Stimulated activated effector memory CD8-positive, alpha-beta T cell treated with anti-CD3 and anti-CD28 coated beads, Interleukin-12 subunit alpha, Interleukin-12 subunit beta, amount 100 ng/mL, for 72 hours (primary cell): ENCODE measurements around the gene MTUS2.
A peak's percentile ranks its signal among the peaks of the same experiment; 100 is the strongest.
"Not testable (repeated sequence)": the region's sequence is repeated elsewhere in the genome, so short reads cannot be mapped to it uniquely, and the experiment has no call there.

Experiments
- ATAC-seq: fragments of 150-1000 bp; cut with Tn5 transposase; 2 replicates; pipeline ENCODE4 v1.10.0; 2021
- DNase-seq, 2 donors: peaks; one replicate each; pipeline ENCODE4 v3.0.0; 2021 to 2022; ENCODE audit warnings: low spot score in 2 of 2
- H3K27ac Mint-ChIP-seq: one replicate; pipeline ENCODE4 v1.8.0; 2022; ENCODE audit warnings: mild to moderate bottlenecking, mixed read lengths
- H3K36me3 Mint-ChIP-seq: one replicate; pipeline ENCODE4 v1.8.0; 2022; ENCODE audit warnings: mild to moderate bottlenecking, mixed read lengths
- H3K4me1 Mint-ChIP-seq: one replicate; pipeline ENCODE4 v1.8.0; 2022; ENCODE audit warnings: mixed read lengths
- H3K4me3 Mint-ChIP-seq: one replicate; pipeline ENCODE4 v1.8.0; 2022; ENCODE audit warnings: mild to moderate bottlenecking, mixed read lengths
- H3K9me3 Mint-ChIP-seq: one replicate; pipeline ENCODE4 v1.8.0; 2022; ENCODE audit warnings: mixed read lengths

The MTUS2 gene

DNA sequence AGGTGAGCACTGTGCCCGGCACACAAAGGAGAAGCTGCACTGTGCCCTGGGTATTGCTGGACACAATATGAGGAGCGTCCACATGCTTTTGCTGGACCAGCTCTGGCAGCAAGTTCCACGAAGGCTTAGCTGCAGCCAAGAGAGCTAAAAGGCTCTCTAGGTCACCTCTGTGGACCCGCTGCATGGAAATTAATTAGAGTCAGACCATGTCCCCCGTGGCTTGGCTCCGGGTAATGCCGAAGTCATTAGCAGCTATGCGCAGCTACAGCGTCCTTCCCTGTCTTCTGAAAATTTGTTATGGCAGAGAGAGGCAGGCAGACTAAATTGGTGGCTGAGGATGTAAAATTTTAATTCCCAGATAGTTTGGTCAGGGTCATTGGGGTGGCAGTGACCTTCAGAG, 503.8 kb downstream of the MTUS2 start:
- no peak for DNase-seq
- no peaks in the 10 kb centered on the region for H3K4me1 Mint-ChIP-seq
- H3K27ac Mint-ChIP-seq = no peak overlapping the region

DNA sequence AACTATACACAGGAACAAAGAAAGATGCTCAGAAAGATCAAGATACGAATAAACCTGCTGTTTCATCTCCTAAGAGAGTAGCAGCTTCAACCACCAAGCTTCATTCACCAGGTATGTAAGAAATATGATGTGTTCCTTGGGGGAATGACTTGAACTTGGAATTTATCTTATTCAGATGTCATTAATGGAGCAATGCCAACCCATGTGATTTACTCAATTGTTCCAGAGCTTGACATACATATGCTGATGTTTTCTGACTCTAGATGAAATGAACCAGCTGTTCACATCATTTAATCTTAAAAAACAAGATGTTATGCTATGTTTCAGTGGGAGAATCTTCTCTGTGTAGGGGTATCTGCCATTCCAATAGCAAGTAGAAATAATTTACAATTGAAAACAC, 504.5 kb downstream of the MTUS2 start:
- H3K27ac Mint-ChIP-seq = no peak overlapping the region
- DNase-seq (no peak), ATAC-seq (no peak)

More for the DNA sequence above, 503.8 kb downstream of the MTUS2 start:
- no peak for ATAC-seq
- Mint-ChIP-seq H3K36me3 (no peaks in the 10 kb centered on the region), H3K9me3 (peaks cover 3% of the 10 kb centered on the region), H3K4me3 (no peak overlapping the region)

DNA sequence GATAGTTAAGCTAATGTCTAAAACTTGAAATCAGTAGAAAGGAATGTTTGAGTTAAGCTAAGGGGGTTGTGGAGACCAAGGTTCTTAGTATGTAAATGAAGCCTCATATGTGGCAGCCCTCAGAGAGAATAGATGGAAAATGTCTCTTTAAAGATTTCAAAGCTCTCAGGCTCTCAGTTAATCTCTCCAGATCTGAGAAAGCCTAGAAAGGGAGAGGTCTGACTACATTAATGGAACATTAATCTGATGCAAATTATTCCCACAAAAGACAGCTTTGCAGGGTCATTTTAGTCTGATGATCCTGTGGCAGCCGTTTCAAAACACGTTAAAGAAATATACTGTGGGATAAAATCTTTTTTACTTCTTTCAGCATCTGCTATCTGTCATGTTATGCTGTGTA, 508.4 kb downstream of the MTUS2 start:
- Mint-ChIP-seq H3K4me3 (no peak overlapping the region), H3K27ac (no peak overlapping the region), H3K9me3 (no peaks in the 10 kb centered on the region), H3K36me3 (no peaks in the 10 kb centered on the region), H3K4me1 (no peaks in the 10 kb centered on the region)
- ATAC-seq (no peak), DNase-seq (no peak)

More for the DNA sequence above, 504.5 kb downstream of the MTUS2 start:
- Mint-ChIP-seq H3K36me3 (no peaks in the 10 kb centered on the region), H3K9me3 (peaks cover 3% of the 10 kb centered on the region), H3K4me3 (no peak overlapping the region), H3K4me1 (no peaks in the 10 kb centered on the region)

DNA sequence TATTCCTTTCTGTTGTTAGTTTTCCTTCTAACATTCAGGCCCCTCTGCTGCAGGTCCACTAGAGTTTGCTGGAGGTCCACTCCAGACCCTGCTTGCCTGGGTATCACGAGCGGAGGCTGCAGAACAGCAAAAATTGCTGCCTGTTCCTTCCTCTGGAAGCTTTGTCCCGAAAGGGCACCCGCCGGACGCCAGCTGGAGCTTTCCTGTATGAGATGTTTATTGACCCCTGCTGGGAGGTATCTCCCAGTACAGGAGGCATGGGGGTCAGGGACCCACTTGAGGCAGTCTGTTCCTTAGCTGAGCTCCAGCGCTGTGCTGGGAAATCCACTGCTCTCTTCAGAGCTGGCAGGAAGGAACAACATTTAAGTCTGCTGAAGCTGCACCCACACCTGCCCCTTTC, 516.2 kb downstream of the MTUS2 start:
- H3K36me3 Mint-ChIP-seq = no peaks in the 10 kb centered on the region
- no peak overlapping the region for H3K4me3 Mint-ChIP-seq
- no peak for ATAC-seq
- H3K9me3 Mint-ChIP-seq = peaks cover 3% of the 10 kb centered on the region
- no peak for DNase-seq
- no peaks in the 10 kb centered on the region for H3K4me1 Mint-ChIP-seq
- H3K27ac Mint-ChIP-seq = no peak overlapping the region

DNA sequence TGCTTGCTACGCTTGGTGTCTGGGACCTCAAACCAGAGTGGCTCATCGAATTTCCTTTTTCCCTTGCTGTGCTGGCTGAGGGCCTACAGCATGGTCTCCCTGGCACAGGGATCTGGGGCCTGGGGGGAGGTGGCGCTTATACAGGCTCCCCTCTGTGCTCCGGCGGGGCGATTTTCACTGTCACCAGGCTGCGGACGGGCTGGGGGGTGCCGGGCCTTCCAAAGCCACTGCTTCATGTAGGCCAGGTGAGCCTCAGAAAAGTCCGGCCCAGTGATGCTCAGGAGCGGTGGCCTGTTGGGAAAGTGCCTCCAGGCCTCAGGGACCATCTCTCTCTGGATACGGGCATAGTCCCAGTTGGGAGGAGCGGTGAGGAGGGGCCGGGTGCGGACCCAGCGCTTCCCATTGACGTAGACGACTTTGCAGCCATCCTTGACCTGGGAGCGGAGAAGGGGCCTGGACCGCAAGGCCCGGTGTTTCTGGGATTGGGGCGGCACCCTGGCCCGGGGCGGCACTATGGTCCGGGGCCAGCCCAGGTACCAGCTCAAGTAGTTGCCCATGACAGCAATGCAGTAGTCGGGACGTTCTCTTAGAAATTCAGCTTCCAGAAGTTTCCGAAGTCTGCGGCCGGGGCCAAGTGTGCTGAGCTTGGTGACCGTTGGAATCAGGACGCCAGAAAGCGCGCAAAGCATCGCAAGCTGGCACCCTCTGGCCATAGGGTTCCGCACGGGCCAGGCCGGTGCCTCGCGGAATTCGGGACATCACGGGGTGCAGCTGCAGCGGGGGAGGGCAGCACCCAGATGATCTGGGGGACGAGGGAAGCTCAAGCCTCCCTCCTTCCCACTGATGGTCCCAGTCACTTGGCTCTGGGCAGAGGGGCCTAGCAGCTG, 519.5 kb downstream of the MTUS2 start:
- DNase-seq = no peak
- Mint-ChIP-seq H3K4me3 (no peak overlapping the region), H3K9me3 (peaks cover 3% of the 10 kb centered on the region), H3K4me1 (no peaks in the 10 kb centered on the region), H3K36me3 (no peaks in the 10 kb centered on the region), H3K27ac (no peak overlapping the region)
- no peak for ATAC-seq

DNA sequence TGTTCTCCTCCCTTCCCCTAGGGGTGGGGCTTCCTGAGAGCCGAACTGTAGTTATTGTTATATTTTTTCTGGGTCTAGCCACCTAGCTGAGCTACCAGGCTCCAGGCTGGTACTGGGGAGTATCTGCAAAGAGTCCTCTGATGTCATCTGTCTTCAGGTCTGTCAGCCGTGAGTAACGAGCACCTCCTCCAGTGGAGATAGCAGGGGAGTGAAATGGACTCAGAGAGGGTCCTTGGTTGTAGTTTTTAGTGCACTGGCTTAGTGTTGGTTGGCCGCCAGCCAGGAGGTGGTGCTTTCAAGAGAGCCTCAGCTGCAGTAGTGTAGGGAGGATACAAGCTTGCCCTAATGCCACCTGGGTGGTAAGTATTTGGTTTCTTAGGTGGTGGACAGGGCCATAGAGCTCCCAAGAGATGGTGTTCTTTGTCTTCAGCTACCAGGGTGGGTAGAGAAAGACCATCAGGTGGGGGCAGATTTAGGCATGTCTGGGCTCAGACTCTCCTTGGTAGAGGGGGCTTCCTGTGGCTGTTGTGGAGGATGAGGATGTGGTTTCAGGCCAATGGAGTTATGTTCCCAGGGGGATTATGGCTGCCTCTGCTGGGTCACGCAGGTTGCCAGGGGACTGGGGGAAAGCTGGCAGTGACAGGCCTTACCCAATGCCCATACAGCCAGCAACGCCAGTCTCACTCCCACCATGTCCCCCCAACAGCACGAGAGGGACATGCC, 525.9 kb downstream of the MTUS2 start:
- not testable (repeated sequence) for ATAC-seq, H3K4me1 Mint-ChIP-seq, H3K27ac Mint-ChIP-seq, H3K9me3 Mint-ChIP-seq, H3K36me3 Mint-ChIP-seq, H3K4me3 Mint-ChIP-seq, DNase-seq

DNA sequence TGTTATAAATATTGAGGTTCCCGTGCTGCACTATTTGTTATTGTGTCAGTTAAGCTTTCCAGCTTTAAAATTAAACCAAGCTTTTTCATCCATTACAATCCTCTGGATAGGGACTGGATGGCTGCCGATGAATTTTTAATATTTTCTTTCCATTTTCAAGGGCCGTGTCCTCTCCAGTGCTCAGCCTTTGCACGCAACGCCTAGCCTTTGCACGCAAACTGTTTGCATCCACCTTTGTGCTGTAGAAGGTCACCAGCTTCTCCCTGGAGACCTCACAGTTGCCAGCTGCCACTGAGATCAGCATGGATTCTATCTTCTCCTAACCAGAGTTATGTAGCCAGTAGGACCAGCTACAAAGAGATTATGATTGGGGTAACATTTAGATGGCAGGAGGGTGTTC, 534.9 kb downstream of the MTUS2 start:
- H3K4me3 Mint-ChIP-seq = no peak overlapping the region
- DNase-seq = no peak
- H3K36me3 Mint-ChIP-seq = no peaks in the 10 kb centered on the region
- H3K4me1 Mint-ChIP-seq = no peaks in the 10 kb centered on the region
- no peak for ATAC-seq
- no peaks in the 10 kb centered on the region for H3K9me3 Mint-ChIP-seq
- no peak overlapping the region for H3K27ac Mint-ChIP-seq

DNA sequence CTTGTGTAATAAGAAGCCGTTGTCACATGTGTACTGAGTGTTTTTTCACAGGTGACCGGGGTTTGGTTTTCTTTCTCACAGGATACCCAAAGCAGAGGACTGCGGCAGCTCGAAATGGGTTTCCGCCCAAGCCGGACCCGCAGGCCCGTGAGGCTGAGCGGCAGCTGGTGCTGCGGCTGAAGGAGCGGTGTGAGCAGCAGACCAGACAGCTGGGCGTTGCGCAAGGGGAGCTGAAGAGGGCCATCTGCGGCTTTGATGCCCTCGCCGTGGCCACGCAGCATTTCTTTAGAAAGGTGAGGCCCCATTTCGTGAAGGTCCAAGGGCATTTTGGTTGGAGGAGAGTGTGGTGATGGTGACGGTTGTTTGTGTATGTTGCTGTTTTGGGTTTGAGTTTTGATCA, 539.0 kb downstream of the MTUS2 start:
- DNase-seq (no peak), ATAC-seq (no peak)
- no peak overlapping the region for H3K27ac Mint-ChIP-seq
- H3K9me3 Mint-ChIP-seq = no peaks in the 10 kb centered on the region
- no peaks in the 10 kb centered on the region for H3K36me3 Mint-ChIP-seq
- H3K4me3 Mint-ChIP-seq = no peak overlapping the region
- no peaks in the 10 kb centered on the region for H3K4me1 Mint-ChIP-seq

DNA sequence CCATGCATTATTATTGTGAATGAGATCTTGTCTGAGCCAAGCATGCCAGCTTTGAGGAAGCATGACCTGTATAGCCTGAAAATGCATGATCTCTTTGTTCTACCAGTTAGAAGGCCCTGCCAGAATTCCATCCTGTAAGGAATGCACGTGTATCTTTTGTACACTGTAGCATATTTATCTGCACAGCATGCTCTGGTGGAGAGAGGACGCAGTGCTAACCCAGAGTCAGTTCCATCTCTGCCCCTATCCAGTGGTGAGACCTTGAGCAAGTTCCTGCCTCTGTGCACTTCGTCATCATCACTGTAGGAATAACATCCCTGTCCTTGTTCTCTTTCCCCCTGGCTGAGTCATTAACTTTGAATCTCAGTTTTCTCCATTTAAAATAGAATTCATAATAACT, 541.6 kb downstream of the MTUS2 start:
- Mint-ChIP-seq H3K36me3 (no peaks in the 10 kb centered on the region), H3K4me1 (no peaks in the 10 kb centered on the region), H3K4me3 (no peak overlapping the region), H3K27ac (no peak overlapping the region), H3K9me3 (no peaks in the 10 kb centered on the region)
- no peak for DNase-seq
- ATAC-seq = no peak

DNA sequence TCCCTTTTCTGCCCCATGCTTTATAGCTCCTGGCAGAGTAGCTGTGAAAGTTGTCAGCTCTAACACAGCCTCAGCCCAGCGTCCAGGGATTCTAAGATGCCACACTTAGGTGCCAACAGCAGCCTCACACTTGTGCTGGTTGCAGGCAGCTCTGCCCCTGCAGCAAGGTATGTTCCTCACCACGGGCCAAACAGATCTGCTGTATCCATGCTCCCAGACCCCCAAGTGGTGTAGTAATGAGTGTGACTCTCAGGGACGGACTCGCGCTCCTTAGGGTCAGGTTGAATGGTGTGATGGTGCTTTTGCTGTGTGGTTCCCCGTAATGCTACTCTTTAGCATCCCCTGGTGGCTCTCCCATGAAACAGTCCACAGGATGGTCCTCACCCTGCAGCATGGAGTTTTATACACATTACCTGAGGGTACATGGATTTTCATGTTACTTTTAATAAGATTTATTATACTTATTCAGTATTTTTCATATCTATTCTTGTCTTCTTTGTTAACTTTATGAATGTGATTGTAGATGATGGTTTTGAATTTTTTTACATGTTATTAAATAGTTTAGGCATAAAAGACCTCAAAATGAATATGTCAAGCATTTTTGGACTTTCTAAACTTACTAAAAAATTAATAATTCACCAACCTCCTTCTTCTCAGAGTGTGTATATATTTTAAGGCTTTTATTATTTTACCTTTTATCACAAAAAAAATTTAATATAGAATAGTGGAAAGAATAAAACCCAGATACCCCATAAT, 542.9 kb downstream of the MTUS2 start:
- Mint-ChIP-seq H3K27ac (no peak overlapping the region), H3K4me1 (no peaks in the 10 kb centered on the region), H3K36me3 (no peaks in the 10 kb centered on the region), H3K4me3 (no peak overlapping the region), H3K9me3 (no peaks in the 10 kb centered on the region)
- ATAC-seq (peak; percentile 85), DNase-seq (peak; percentile 13 to 53)

DNA sequence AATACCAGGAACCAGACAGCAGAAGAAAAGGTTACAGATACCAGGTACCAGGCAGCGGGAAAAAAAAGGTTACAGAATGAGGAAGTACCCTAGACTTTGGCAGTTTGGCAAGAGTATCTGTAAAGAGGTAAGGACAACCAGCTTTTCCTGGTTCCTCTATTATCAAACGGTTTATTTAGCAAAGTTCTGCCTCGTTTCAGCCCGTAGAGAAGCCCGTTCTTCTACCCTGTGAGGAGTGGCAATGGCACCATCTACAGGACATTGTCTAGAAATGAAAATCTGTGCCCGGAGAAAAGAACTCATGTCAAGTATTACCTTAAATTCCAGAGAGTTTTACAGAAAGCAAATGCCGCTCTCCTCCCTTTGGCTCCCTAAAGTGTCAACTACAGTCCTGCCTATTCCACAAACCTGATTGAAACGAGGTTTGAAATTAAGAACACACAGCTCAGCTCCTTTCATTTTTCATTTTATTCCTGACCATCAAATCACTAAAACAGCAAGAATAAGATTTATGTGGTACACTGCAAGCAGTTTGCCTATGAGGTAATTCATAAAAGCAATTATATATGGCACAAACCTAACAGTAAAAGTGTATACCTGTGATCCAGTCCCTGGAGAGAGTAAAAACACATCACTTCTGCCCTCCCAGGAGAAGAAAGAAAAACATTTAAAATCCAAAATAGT, 549.1 kb downstream of the MTUS2 start:
- H3K4me3 Mint-ChIP-seq = no peak overlapping the region
- H3K27ac Mint-ChIP-seq = no peak overlapping the region
- no peaks in the 10 kb centered on the region for H3K4me1 Mint-ChIP-seq
- DNase-seq = no peak
- H3K36me3 Mint-ChIP-seq = no peaks in the 10 kb centered on the region
- no peaks in the 10 kb centered on the region for H3K9me3 Mint-ChIP-seq
- ATAC-seq = no peak

DNA sequence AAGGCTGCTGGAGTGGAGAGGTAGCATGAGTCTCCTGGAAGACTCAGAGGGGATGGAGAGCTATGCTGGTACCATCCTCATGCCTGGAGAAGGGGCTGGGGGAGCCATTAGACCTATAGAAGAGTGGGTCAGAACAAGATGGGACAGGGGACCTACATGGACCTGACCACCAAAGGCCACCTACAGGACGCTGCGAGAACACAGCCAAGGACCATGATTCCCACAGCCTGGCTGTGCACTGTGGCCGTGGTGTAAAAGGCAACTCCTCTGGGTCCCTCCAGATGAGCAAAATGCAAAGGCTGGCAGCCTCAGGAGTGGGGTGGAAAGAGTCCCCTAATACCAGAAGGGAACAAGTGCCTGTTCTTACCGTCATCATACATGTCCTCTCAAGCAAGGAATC, 559.1 kb downstream of the MTUS2 start:
- H3K4me1 Mint-ChIP-seq = no peaks in the 10 kb centered on the region
- H3K36me3 Mint-ChIP-seq = no peaks in the 10 kb centered on the region
- DNase-seq = no peak
- H3K27ac Mint-ChIP-seq = no peak overlapping the region
- peak; percentile 32 for ATAC-seq
- peaks cover 4% of the 10 kb centered on the region for H3K9me3 Mint-ChIP-seq
- H3K4me3 Mint-ChIP-seq = no peak overlapping the region

DNA sequence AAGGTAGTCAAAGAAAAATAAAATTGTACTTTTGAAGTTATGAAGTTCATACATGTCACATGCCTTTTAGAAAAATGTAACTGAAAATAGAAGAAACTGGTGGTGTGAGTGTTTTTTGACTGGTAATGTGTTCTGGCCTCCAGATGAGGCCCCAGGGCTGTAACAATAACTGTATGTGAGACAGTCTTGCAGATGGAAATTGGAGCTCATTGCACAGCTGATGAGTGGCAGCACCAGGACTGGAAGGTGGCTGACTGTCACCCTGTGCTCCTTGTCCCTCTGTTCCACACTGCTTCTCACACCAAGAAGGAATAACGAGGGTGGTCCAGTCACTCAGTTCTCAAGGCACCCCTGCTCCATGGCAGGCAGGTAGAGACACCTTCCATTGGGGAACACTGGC, 559.7 kb downstream of the MTUS2 start:
- Mint-ChIP-seq H3K4me1 (no peaks in the 10 kb centered on the region), H3K9me3 (peaks cover 4% of the 10 kb centered on the region), H3K36me3 (no peaks in the 10 kb centered on the region), H3K4me3 (no peak overlapping the region), H3K27ac (no peak overlapping the region)
- DNase-seq (no peak), ATAC-seq (no peak)

DNA sequence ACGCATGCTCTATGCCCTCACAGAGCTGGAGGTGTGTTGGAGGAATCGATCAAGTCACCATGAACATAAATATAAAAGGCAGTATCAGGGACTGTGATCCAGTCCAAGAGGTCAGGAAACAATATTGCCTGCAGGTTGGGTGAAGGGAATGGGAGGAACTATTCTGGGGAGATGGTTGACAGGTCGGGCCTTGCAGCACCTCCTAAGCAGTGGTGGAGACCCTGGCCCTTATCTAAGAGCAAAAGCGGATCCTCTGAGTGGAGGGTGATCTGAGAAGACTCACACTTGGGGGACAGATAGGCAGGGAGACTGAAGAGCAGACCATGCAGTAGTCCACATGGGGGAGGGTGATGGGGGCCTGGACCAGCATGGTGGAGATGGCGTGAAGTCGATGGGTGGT, 561.9 kb downstream of the MTUS2 start:
- DNase-seq (no peak), ATAC-seq (peak; percentile 9)
- Mint-ChIP-seq H3K4me3 (no peak overlapping the region), H3K4me1 (no peaks in the 10 kb centered on the region), H3K27ac (no peak overlapping the region), H3K36me3 (no peaks in the 10 kb centered on the region), H3K9me3 (peaks cover 4% of the 10 kb centered on the region)

DNA sequence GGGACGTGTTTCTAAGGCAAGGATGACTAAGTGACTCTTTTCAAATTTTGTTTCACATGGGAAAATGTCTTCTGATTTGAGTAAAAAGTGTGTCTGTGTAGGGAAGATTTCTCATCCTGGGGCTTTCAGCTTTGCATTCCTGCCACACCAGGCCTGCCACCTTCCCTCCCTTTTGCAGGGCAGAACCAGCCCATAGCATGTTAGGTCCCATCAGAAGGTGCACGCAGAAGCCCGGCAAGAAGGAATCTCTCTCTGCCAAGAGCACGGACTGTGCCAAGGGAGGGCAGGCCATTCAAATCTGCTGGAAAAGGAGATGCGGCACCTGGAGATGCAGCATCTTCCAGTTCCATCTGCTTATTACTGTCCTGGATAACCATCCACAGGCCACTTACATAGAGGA, 563.3 kb downstream of the MTUS2 start:
- ATAC-seq = no peak
- H3K36me3 Mint-ChIP-seq = no peaks in the 10 kb centered on the region
- H3K4me1 Mint-ChIP-seq = no peaks in the 10 kb centered on the region
- peaks cover 4% of the 10 kb centered on the region for H3K9me3 Mint-ChIP-seq
- H3K4me3 Mint-ChIP-seq = no peak overlapping the region
- no peak overlapping the region for H3K27ac Mint-ChIP-seq
- DNase-seq = no peak
